Testis (tissue), 2 donors: ENCODE data around the gene UBE2V1.

Experiments used
- CTCF ChIP-seq, 3 experiments: fragments of 450-650 bp in 2 of 3; fragments of 200-600 bp in 1 of 3; sonication (generic) in 1 of 3; IDR thresholded peaks; one replicate each; pipeline ENCODE4 v1.5.1; 2016 to 2019; ENCODE audit warnings: antibody characterized with exemption in 3 of 3, mild to moderate bottlenecking in 2 of 3, moderate library complexity in 1 of 3
- POLR2A ChIP-seq: fragments of 450-650 bp; IDR thresholded peaks from one replicate; pipeline ENCODE4 v1.6.1; 2017; ENCODE audit warnings: antibody characterized with exemption, mild to moderate bottlenecking, moderate library complexity

GRCh38 chr20:50133041-50133440 is 20.1 kb upstream of the UBE2V1 start:
- TF ChIP-seq CTCF (IDR thresholded peaks at IDR 0.05) (no peak), POLR2A (no peak)
